IPS-15b (cell line): ENCODE data around the gene KLF6.

Source experiments
- H3K27me3 ChIP-seq: one replicate; pipeline ENCODE4 v1.6.1; 2013; ENCODE audit warnings: low read length; ENCODE audit not compliant: control insufficient read depth, insufficient read depth
- H3K36me3 ChIP-seq: one replicate; pipeline ENCODE4 v1.6.1; 2013; ENCODE audit warnings: low read length; ENCODE audit not compliant: control insufficient read depth, insufficient read depth
- H3K4me1 ChIP-seq: one replicate; pipeline ENCODE4 v1.6.1; 2013; ENCODE audit warnings: mild to moderate bottlenecking, low read length; ENCODE audit not compliant: control insufficient read depth, insufficient read depth
- H3K4me3 ChIP-seq: one replicate; pipeline ENCODE4 v1.5.1; 2013; ENCODE audit warnings: low read depth, low read length
- H3K9ac ChIP-seq: one replicate; pipeline ENCODE4 v1.6.1; 2013; ENCODE audit warnings: low read depth, mild to moderate bottlenecking, low read length
- H3K9me3 ChIP-seq: one replicate; pipeline ENCODE4 v1.6.1; 2013; ENCODE audit warnings: mild to moderate bottlenecking, low read length; ENCODE audit not compliant: control insufficient read depth, insufficient read depth

Gene KLF6

DNA sequence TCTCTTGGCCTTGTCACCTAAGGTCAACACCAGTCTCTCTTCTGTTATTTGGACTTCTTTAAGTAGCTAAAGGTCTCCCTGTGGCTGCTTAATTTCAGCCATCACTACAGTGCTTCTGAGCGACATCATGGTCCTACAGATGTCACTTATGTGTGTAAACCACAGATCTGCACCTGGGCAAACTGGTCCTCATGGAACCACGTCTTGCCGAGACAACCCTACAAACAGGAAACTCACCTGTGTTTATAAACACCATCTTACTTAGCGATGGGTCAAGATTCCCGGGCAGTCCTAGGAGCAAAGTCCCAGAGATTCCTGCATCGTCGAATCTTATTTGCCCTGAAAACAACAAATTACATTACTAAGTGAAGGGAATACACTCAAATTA is 27.8 kb downstream of the KLF6 start:
- H3K9me3 ChIP-seq: no peaks in the 10 kb centered on the region
- H3K4me1 ChIP-seq: peaks cover 1% of the 10 kb centered on the region
- H3K4me3 ChIP-seq: no peak overlapping the region
- no peaks in the 10 kb centered on the region for H3K36me3 ChIP-seq
- no peak overlapping the region for H3K9ac ChIP-seq
- H3K27me3 ChIP-seq: no peaks in the 10 kb centered on the region

GRCh38 chr10:3756360-3756740 is 28.7 kb downstream of the KLF6 start:
- Histone ChIP-seq H3K4me1 (no peaks in the 10 kb centered on the region), H3K9ac (no peak overlapping the region), H3K9me3 (no peaks in the 10 kb centered on the region), H3K27me3 (no peaks in the 10 kb centered on the region), H3K36me3 (no peaks in the 10 kb centered on the region), H3K4me3 (no peak overlapping the region)

DNA sequence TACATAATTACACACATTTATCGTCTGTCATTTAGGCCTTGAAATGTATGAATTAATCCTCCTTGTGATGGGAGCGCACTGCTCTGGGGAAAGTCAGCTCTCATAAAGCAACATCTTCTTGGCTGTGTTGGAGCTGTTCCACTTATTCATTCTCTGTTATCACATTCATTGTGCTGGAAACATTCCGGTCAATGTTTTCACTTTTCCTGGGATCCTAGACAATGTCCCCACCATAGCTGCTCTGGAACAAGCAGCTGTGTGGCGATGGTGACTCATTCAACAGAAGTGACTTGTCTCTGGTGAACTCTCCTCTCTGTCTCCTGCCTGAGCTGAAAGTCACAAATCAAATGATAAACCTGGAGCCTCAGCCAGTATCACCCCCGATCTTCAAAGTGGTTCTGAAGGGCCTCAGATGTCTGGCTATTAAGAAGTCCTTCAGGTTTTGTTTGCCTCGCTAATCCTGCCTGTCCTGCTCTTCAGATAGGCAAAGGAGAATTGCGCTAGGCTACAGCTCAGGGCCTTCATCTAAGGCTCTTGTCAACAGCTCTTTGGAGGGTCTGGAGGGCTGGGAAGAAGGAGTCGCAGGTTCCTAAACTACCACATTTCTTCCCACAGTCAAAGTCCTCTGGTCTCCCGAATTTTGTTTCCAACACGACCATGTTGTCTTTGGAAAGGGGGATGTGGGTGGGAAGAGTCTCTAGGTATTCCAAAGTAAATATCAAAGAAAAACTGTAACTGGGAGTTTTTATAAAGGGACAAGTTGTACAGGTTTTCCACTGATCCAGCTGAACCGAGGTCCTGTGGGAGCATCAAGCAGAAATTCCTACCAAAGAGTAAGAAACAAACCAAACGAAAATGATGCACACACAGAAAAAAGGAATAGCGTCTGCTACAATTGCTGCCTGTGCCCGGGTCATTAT is 29.3 kb downstream of the KLF6 start:
- Histone ChIP-seq H3K4me3 (no peak overlapping the region), H3K9ac (no peak overlapping the region), H3K27me3 (no peaks in the 10 kb centered on the region), H3K36me3 (no peaks in the 10 kb centered on the region), H3K4me1 (no peaks in the 10 kb centered on the region), H3K9me3 (no peaks in the 10 kb centered on the region)

DNA sequence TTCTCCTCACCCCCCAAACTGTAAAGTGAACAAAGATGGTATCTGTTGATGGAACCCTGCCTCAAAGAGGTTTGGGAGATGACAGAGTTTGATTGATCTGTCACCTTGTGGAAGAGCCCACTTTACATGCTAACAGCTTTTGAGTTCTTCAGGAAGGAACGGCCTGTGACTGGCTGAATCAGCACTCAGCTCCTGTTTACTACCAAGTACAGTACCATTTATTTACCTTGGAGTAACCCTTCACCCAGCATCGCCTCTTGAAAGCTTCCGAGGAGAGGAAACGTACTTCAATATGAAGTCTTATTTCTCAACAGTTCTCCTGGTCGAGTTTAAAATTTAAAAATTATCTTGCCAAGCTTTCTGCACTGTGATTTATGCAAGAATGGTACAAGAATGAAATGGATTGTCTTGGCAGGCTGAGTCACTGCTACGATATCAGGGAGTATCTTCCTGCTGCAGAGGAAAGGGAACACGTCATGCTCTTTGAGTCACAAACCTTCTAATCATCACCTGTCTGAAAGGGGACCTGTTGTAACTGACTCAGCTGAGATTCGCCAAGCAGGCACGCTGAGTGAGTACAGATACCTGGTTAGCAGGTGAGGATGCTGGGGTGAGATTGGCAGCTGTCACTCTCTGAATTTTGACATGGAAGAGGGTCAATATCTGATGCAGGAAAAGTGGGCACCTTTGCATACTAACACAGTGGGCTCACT is 30.1 kb downstream of the KLF6 start:
- Histone ChIP-seq H3K4me3 (no peak overlapping the region), H3K36me3 (no peaks in the 10 kb centered on the region), H3K9me3 (no peaks in the 10 kb centered on the region), H3K27me3 (no peaks in the 10 kb centered on the region), H3K9ac (no peak overlapping the region), H3K4me1 (no peaks in the 10 kb centered on the region)

GRCh38 chr10:3750854-3751253 is 34.2 kb downstream of the KLF6 start:
- H3K27me3 ChIP-seq: no peaks in the 10 kb centered on the region
- H3K4me3 ChIP-seq: no peak overlapping the region
- no peaks in the 10 kb centered on the region for H3K9me3 ChIP-seq
- H3K9ac ChIP-seq: no peak overlapping the region
- no peaks in the 10 kb centered on the region for H3K36me3 ChIP-seq
- no peaks in the 10 kb centered on the region for H3K4me1 ChIP-seq

GRCh38 chr10:3750006-3750816 is 34.8 kb downstream of the KLF6 start:
- no peak overlapping the region for H3K4me3 ChIP-seq
- no peaks in the 10 kb centered on the region for H3K36me3 ChIP-seq
- no peak overlapping the region for H3K9ac ChIP-seq
- no peaks in the 10 kb centered on the region for H3K27me3 ChIP-seq
- peaks cover 2% of the 10 kb centered on the region for H3K4me1 ChIP-seq
- H3K9me3 ChIP-seq: no peaks in the 10 kb centered on the region

DNA sequence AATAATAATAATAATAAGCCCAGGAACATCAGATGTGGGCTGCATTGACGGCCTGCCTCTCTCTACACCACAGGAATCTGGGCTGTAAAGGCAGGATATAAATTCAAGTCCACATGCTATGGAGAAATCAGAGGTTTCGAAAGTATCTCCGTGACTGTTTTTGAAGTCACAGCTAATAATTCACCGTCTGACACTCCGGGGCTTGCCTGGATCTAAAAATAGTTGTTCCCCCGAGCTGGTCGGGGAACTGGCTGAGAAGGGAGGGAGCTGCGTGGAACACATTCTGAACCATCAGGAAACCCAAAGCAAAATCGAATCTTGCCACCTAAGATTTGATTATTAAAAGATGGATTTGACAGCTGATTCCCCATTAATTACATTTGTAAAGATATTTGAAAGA is 35.4 kb downstream of the KLF6 start:
- Histone ChIP-seq H3K27me3 (no peaks in the 10 kb centered on the region), H3K9ac (no peak overlapping the region), H3K4me1 (peaks cover 2% of the 10 kb centered on the region), H3K36me3 (no peaks in the 10 kb centered on the region), H3K9me3 (no peaks in the 10 kb centered on the region), H3K4me3 (no peak overlapping the region)

DNA sequence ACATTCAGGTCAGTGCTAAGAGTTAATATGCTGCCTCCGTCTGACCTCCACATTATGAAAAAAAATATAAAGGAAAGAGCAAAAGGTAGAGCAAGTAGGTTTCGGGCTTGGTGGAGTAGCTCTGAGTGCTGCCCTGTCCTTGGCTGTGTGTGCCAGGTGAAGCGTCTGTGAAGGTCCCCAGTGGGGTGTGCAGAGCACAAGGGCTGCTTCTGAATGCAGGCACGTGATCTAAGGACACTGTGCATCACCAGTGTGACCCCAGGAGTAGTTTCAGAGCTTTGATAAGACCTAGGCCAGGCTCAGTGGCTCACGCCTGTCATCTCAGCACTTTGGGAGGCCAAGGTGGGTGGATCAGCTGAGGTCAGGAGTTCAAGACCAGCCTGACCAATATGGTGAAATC is 36.0 kb downstream of the KLF6 start:
- Histone ChIP-seq H3K27me3 (no peaks in the 10 kb centered on the region), H3K9ac (no peak overlapping the region), H3K4me1 (peaks cover 2% of the 10 kb centered on the region), H3K4me3 (no peak overlapping the region), H3K36me3 (no peaks in the 10 kb centered on the region), H3K9me3 (no peaks in the 10 kb centered on the region)

GRCh38 chr10:3748484-3748883 is 36.5 kb downstream of the KLF6 start:
- H3K4me3 ChIP-seq: no peak overlapping the region
- H3K36me3 ChIP-seq: no peaks in the 10 kb centered on the region
- no peaks in the 10 kb centered on the region for H3K27me3 ChIP-seq
- no peaks in the 10 kb centered on the region for H3K9me3 ChIP-seq
- no peak overlapping the region for H3K9ac ChIP-seq
- H3K4me1 ChIP-seq: peaks cover 2% of the 10 kb centered on the region

DNA sequence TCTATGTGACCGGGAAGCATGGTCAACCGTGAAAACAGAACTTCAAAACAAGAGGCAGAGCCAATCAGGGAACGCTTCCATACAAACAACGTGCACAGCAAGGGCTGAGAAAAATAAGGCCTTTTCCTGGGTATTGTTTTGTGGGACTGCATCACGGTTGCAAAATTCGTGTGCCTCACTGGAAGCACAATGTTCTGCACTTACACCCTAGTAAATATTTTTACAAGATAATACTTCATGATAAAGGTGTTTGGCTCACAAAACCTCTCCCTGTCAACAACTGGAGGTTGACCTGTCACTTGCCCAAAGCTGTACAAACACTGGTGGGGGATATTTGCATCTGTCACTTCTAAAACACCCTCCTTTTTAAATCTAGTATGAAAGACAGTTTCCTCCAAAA is 37.0 kb downstream of the KLF6 start:
- H3K27me3 ChIP-seq: no peaks in the 10 kb centered on the region
- H3K9me3 ChIP-seq: no peaks in the 10 kb centered on the region
- peaks cover 2% of the 10 kb centered on the region for H3K4me1 ChIP-seq
- no peak overlapping the region for H3K4me3 ChIP-seq
- no peaks in the 10 kb centered on the region for H3K36me3 ChIP-seq
- H3K9ac ChIP-seq: no peak overlapping the region

- H3K4me1 ChIP-seq: peaks cover 2% of the 10 kb centered on the region
- H3K9me3 ChIP-seq: no peaks in the 10 kb centered on the region
- no peak overlapping the region for H3K4me3 ChIP-seq
- H3K36me3 ChIP-seq: no peaks in the 10 kb centered on the region
- H3K9ac ChIP-seq: no peak overlapping the region
- no peaks in the 10 kb centered on the region for H3K27me3 ChIP-seq
Observed at GRCh38 chr10:3747248-3747960, 37.6 kb downstream of the KLF6 start.
